GM12878 (cell line): ENCODE measurements around the gene SORT1. TPM values are rescaled to one million over a fixed set of nuclear protein-coding genes. Genes with fewer than 3 reads are reported as not detected.

Experiments used
- ATAC-seq: fragments of 200-7000 bp; cut with Tn5 transposase; 3 replicates; pipeline ENCODE4 v1.9.1; 2020; ENCODE audit warnings: mild to moderate bottlenecking, moderate library complexity
- BruUV-seq: library from RNA; stranded (reverse); fragments of 400-500 nt; replicated peaks from 2 replicates; lab custom pipeline; 2021; lab: Mats Ljungman, UMichigan
- CTCF ChIA-PET: fragments of 300-600 bp; sonication (Branson Sonifier 250); formaldehyde crosslinking; extraction: SDS; loops from one replicate; lab custom pipeline; 2021; ENCODE audit warnings: inconsistent platforms; lab: Yijun Ruan, JAX
- POLR2A ChIA-PET: fragments of 350-600 bp; formaldehyde crosslinking; extraction: SDS; loops from one replicate; lab custom pipeline; 2021; ENCODE audit warnings: inconsistent platforms; lab: Charles Lee
- RAD21 ChIA-PET: fragments of 300-600 bp; sonication (Branson Sonifier 250); formaldehyde crosslinking; loops from one replicate; lab custom pipeline; 2023; ENCODE audit warnings: antibody characterized with exemption; ENCODE audit not compliant: unreplicated experiment; lab: Charles Lee
- SMC1A ChIA-PET: fragments of 300-600 bp; sonication (Branson Sonifier 250); formaldehyde crosslinking; loops from one replicate; lab custom pipeline; 2023; ENCODE audit not compliant: unreplicated experiment, uncharacterized antibody; lab: Charles Lee
- DNase-seq: peaks from one replicate; pipeline ENCODE4 v3.0.0-alpha.2; 2011; ENCODE audit warnings: low read depth, low spot score
- FAIRE-seq: peaks from 3 replicates; lab custom pipeline; 2011; peaks lifted over from hg19 to GRCh38; lab: Jason Lieb, UNC
- H2AFZ ChIP-seq: 2 replicates; pipeline ENCODE4 v1.6.0; 2011; ENCODE audit warnings: low read depth, low read length, control low read depth; ENCODE audit not compliant: control insufficient read depth
- H3K27ac ChIP-seq: 2 replicates; pipeline ENCODE4 v1.5.1; 2011; ENCODE audit warnings: control low read depth; ENCODE audit not compliant: control insufficient read depth, insufficient read depth
- H3K27me3 ChIP-seq, 2 experiments: replicated peaks in 1 of 2; 2 replicates each; pipeline versions ENCODE4 v1.6.0 to v1.6.1; 2011; ENCODE audit warnings: low read length in 1 of 2; ENCODE audit not compliant: control insufficient read depth in 2 of 2, insufficient read depth in 2 of 2
- H3K36me3 ChIP-seq, 2 experiments: 2 replicates each; pipeline ENCODE4 v1.5.1; 2011; ENCODE audit warnings: low read length in 1 of 2; ENCODE audit not compliant: control insufficient read depth in 2 of 2, insufficient read depth in 2 of 2
- H3K4me1 ChIP-seq: 2 replicates; pipeline ENCODE4 v1.6.1; 2011; ENCODE audit warnings: mild to moderate bottlenecking, low read length, moderate library complexity, mixed read lengths; ENCODE audit not compliant: control insufficient read depth, insufficient read depth
- H3K4me2 ChIP-seq: 2 replicates; pipeline ENCODE4 v1.6.0; 2011; ENCODE audit warnings: control low read depth; ENCODE audit not compliant: control insufficient read depth, insufficient read depth
- H3K4me3 ChIP-seq: fragments of 200-600 bp; sonication (generic); 2 replicates; pipeline ENCODE4 v1.5.1; 2016
- H3K79me2 ChIP-seq: 2 replicates; pipeline ENCODE4 v1.6.0; 2011; ENCODE audit warnings: low read length; ENCODE audit not compliant: control insufficient read depth, insufficient read depth
- H3K9ac ChIP-seq: 2 replicates; pipeline ENCODE4 v1.8.0; 2011; ENCODE audit warnings: low read length, control low read depth, mixed read lengths; ENCODE audit not compliant: control insufficient read depth, insufficient read depth
- H3K9me3 ChIP-seq: replicated peaks from 3 replicates; pipeline ENCODE4 v1.5.1; 2011; ENCODE audit warnings: mild to moderate bottlenecking, low read length; ENCODE audit not compliant: control insufficient read depth, insufficient read depth
- H4K20me1 ChIP-seq: 2 replicates; pipeline ENCODE4 v1.6.0; 2011; ENCODE audit not compliant: control insufficient read depth, insufficient read depth
- CREB1 ChIP-seq: IDR thresholded peaks from 2 replicates; pipeline ENCODE4 v1.6.1; 2012; ENCODE audit warnings: low read depth, mild to moderate bottlenecking, inconsistent platforms
- RBBP5 ChIP-seq: fragments of 200-600 bp; sonication (generic); conservative IDR thresholded peaks from 2 replicates; pipeline ENCODE4 v1.6.1; 2016
- YY1 ChIP-seq: IDR thresholded peaks from 2 replicates; pipeline ENCODE4 v1.6.1; 2011; ENCODE audit warnings: low read depth, mild to moderate bottlenecking, low read length
- ZBTB33 ChIP-seq: fragments of 450-650 bp; IDR thresholded peaks from 2 replicates; pipeline ENCODE4 v1.6.1; 2017; ENCODE audit warnings: mild to moderate bottlenecking
- WGBS: methylation state at CpG from one replicate; pipeline ENCODE4 v1.1.6; 2016; ENCODE audit warnings: low lambda C conversion rate; ENCODE audit not compliant: insufficient replicate concordance, insufficient coverage; ENCODE audit errors: missing lambda C conversion rate; 5-methylcytosine and 5-hydroxymethylcytosine counted together
- in situ Hi-C: fragments of 300-500 bp; cut with MboI; formaldehyde crosslinking; loops from 9 replicates; pipeline ENCODE4 v1.14.3; 2018; ENCODE audit warnings: mixed read lengths
- intact Hi-C: fragments of 100-400 bp; cut with micrococcal nuclease; formaldehyde crosslinking; loops from one replicate; pipeline ENCODE4 v1.14.2; 2022; ENCODE audit not compliant: unreplicated experiment
- polyA plus RNA-seq, 11 experiments: library from polyadenylated mRNA; depleted of rRNA in 4 of 11; unstranded in 6 of 11; stranded (reverse) in 5 of 11; fragments of >200 nt; fragmentation: Nextera tagmentation in 4 of 11; fragmentation: Illumina TruSeq in 1 of 11; extraction: Ambion mirVana in 4 of 11; extraction: Trizol in 1 of 11; gene quantifications; 1 replicate in 1 of 11; 2 replicates in 10 of 11; pipeline versions ENCODE4 v1.2.1 to v1.2.3, GENCODE V29; 2011 to 2016; ENCODE audit warnings: inconsistent platforms in 2 of 11, missing spikeins in 2 of 11, low read depth in 1 of 11
- total RNA-seq, 4 experiments: library from RNA; depleted of rRNA in 3 of 4; stranded (reverse); fragments of >200 nt in 3 of 4; fragmentation: Illumina TruSeq in 1 of 4; extraction: Trizol in 1 of 4; gene quantifications; 2 replicates each; pipeline versions ENCODE4 v1.2.1 to v1.2.3, GENCODE V29; 2013 to 2021

The SORT1 gene
- total and polyA plus RNA-seq, 10 of the 15 experiments (the other 5 are each of a cell fraction or from before 2014, with no cell fraction given) = 0.06 to 1.9 (median 0.33) TPM; not detected in 1

GRCh38 chr1:109309347-109309746 is 88.4 kb downstream of the SORT1 start:
- ChIA-PET SMC1A (interaction anchor here (0.7 kb wide), 1 partner anchor 11 kb away, joined by 3 read pairs; no protein-coding TSS in a partner anchor), CTCF (interaction anchor here (1.5 kb wide), 1 partner anchor 14 kb away, joined by 3 read pairs; no protein-coding TSS in a partner anchor), RAD21 (no interaction called here), POLR2A (no interaction called here)
- DNase-seq (no peak), FAIRE-seq (no peak), ATAC-seq (no peak)
- intact Hi-C loops (no loop called here), in situ Hi-C loops (no loop called here)
- no peaks in the 10 kb centered on the region for H3K79me2 ChIP-seq
- H3K9ac ChIP-seq = no peak overlapping the region
- H3K4me2 ChIP-seq = no peak overlapping the region
- H3K36me3 ChIP-seq = no peaks in the 10 kb centered on the region
- H3K9me3 ChIP-seq = no peaks in the 10 kb centered on the region
- TF ChIP-seq YY1 (no peak), RBBP5 (no peak), ZBTB33 (no peak), CREB1 (no peak)
- H3K4me1 ChIP-seq = no peaks in the 10 kb centered on the region
- no peak overlapping the region for H3K27ac ChIP-seq
- H4K20me1 ChIP-seq = no peaks in the 10 kb centered on the region
- 3% methylated on average over 2 of the region's 2 CpGs for WGBS
- H2AFZ ChIP-seq = no peak overlapping the region
- no TSS peak for BruUV-seq
- H3K4me3 ChIP-seq = no peak overlapping the region
- peaks cover 0 to 1% of the 10 kb centered on the region in 2 experiments; a peak in 2 of 4 replicates for H3K27me3 ChIP-seq
